Panc1 (cell line): ENCODE results near the gene AGGF1. TPM values are rescaled to one million over a fixed set of nuclear protein-coding genes. Genes with fewer than 3 reads are reported as not detected.

Experiments used
- ATAC-seq: fragments of 200-7000 bp; cut with Tn5 transposase; 2 replicates; pipeline ENCODE4 v1.9.1; 2020; ENCODE audit warnings: mild to moderate bottlenecking, moderate library complexity
- BruUV-seq: library from RNA; stranded (reverse); fragments of 400-500 nt; replicated peaks from 2 replicates; lab custom pipeline; 2021; lab: Mats Ljungman, UMichigan
- CTCF ChIA-PET: fragments of 300-600 bp; sonication (Branson Sonifier 250); formaldehyde crosslinking; loops from one replicate; lab custom pipeline; 2022; ENCODE audit warnings: antibody characterized with exemption; lab: Charles Lee
- POLR2A ChIA-PET: fragments of 300-600 bp; sonication (Branson Sonifier 250); formaldehyde crosslinking; loops from one replicate; lab custom pipeline; 2022; ENCODE audit warnings: antibody characterized with exemption; lab: Charles Lee
- DNase-seq: peaks from one replicate; pipeline ENCODE4 v3.0.0-alpha.2; 2010; ENCODE audit warnings: low read depth, low spot score
- H3K27ac ChIP-seq: 2 replicates; pipeline ENCODE4 v1.5.1; 2011; ENCODE audit warnings: mild to moderate bottlenecking, low read length, inconsistent platforms
- H3K27me3 ChIP-seq: fragments of 200-500 bp; sonication (Bioruptor generic); 2 replicates; pipeline ENCODE4 v1.6.0; 2014; ENCODE audit warnings: low read length, inconsistent platforms; ENCODE audit not compliant: control insufficient read depth, insufficient read depth
- H3K36me3 ChIP-seq: fragments of 200-500 bp; sonication (Bioruptor generic); 2 replicates; pipeline ENCODE4 v1.5.1; 2014; ENCODE audit warnings: inconsistent platforms, mild to moderate bottlenecking, low read length, moderate library complexity; ENCODE audit not compliant: control insufficient read depth, insufficient read depth
- H3K4me1 ChIP-seq: 2 replicates; pipeline ENCODE4 v1.5.1; 2011; ENCODE audit warnings: inconsistent platforms, mild to moderate bottlenecking, low read length, moderate library complexity; ENCODE audit not compliant: control insufficient read depth, insufficient read depth
- H3K4me3 ChIP-seq, 2 experiments: 2 replicates each; pipeline ENCODE4 v1.5.1; 2011 to 2012; ENCODE audit warnings: low read depth in 2 of 2, low read length in 2 of 2, mild to moderate bottlenecking in 2 of 2, inconsistent platforms in 1 of 2, moderate library complexity in 1 of 2
- H3K9me3 ChIP-seq: fragments of 200-500 bp; sonication (Bioruptor generic); 2 replicates; pipeline ENCODE4 v1.5.1; 2014; ENCODE audit warnings: low read depth, mild to moderate bottlenecking, inconsistent platforms, low read length, moderate library complexity; ENCODE audit not compliant: control insufficient read depth, insufficient read depth
- POLR2AphosphoS5 ChIP-seq: IDR thresholded peaks from 2 replicates; pipeline ENCODE4 v1.6.1; 2012; ENCODE audit warnings: mild to moderate bottlenecking, low read depth, low read length, moderate library complexity
- SIN3A ChIP-seq: IDR thresholded peaks from 2 replicates; pipeline ENCODE4 v1.6.1; 2012; ENCODE audit warnings: low read depth, mild to moderate bottlenecking, low read length, moderate library complexity, borderline replicate concordance; ENCODE audit not compliant: insufficient read depth
- TCF7L2 ChIP-seq: IDR thresholded peaks from 2 replicates; pipeline ENCODE4 v1.6.1; 2011; ENCODE audit warnings: mild to moderate bottlenecking, low read depth, low read length, inconsistent platforms
- in situ Hi-C: cut with HindIII; loops from 2 replicates; pipeline ENCODE4 v1.10.0; 2016; ENCODE audit warnings: low sequenced_read_pairs, low pct_unique_long_range_greater_than_20kb
- intact Hi-C: fragments of 100-400 bp; cut with micrococcal nuclease; formaldehyde crosslinking; loops from one replicate; pipeline ENCODE4 v1.10.0; 2022; ENCODE audit not compliant: unreplicated experiment
- total RNA-seq: library from RNA; stranded (reverse); gene quantifications from one replicate; pipeline ENCODE4 v1.2.1, GENCODE V29; 2021; ENCODE audit not compliant: unreplicated experiment
- TF ChIP-seq, protein P1 (sequence below): fragments of 450-650 bp; IDR thresholded peaks from 2 replicates; pipeline ENCODE4 v1.5.1; 2017; ENCODE audit warnings: mild to moderate bottlenecking
- TF ChIP-seq, protein P2 (sequence below), 2 experiments: IDR thresholded peaks; 2 replicates each; pipeline ENCODE4 v1.6.1; 2011 to 2012; ENCODE audit warnings: low read depth in 2 of 2, control low read depth in 1 of 2, low read length in 1 of 2, mild to moderate bottlenecking in 1 of 2, moderate library complexity in 1 of 2; ENCODE audit not compliant: insufficient read depth in 1 of 2

Gene AGGF1
- total RNA-seq, 1 experiment from 2014 or later, result 23.1 TPM

- TF ChIP-seq, protein P1, sequence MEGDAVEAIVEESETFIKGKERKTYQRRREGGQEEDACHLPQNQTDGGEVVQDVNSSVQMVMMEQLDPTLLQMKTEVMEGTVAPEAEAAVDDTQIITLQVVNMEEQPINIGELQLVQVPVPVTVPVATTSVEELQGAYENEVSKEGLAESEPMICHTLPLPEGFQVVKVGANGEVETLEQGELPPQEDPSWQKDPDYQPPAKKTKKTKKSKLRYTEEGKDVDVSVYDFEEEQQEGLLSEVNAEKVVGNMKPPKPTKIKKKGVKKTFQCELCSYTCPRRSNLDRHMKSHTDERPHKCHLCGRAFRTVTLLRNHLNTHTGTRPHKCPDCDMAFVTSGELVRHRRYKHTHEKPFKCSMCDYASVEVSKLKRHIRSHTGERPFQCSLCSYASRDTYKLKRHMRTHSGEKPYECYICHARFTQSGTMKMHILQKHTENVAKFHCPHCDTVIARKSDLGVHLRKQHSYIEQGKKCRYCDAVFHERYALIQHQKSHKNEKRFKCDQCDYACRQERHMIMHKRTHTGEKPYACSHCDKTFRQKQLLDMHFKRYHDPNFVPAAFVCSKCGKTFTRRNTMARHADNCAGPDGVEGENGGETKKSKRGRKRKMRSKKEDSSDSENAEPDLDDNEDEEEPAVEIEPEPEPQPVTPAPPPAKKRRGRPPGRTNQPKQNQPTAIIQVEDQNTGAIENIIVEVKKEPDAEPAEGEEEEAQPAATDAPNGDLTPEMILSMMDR, result no peak
- no TSS peak for BruUV-seq
- Histone ChIP-seq H3K9me3 (no peaks in the 10 kb centered on the region), H3K4me1 (no peaks in the 10 kb centered on the region), H3K27me3 (no peaks in the 10 kb centered on the region), H3K36me3 (no peaks in the 10 kb centered on the region), H3K4me3 (no peak overlapping the region), H3K27ac (no peak overlapping the region)
- CTCF ChIA-PET, result no interaction called here
- DNase-seq (no peak), ATAC-seq (no peak)
- in situ Hi-C loops, result no loop called here
- POLR2A ChIA-PET, result interaction anchor here (0.6 kb wide), 1 partner anchor 1379 kb away, joined by 3 read pairs; no protein-coding TSS in a partner anchor
- intact Hi-C loops, result no loop called here
Observed at GRCh38 chr5:76982450-76982849, 47.8 kb upstream of the AGGF1 start.

GRCh38 chr5:76983468-76983867, 46.7 kb upstream of the AGGF1 start:
- H3K4me3 ChIP-seq, result no peak overlapping the region
- DNase-seq (no peak), ATAC-seq (no peak)
- no peaks in the 10 kb centered on the region for H3K4me1 ChIP-seq
- in situ Hi-C loops (no loop called here), intact Hi-C loops (no loop called here)
- no peaks in the 10 kb centered on the region for H3K36me3 ChIP-seq
- H3K27ac ChIP-seq, result no peak overlapping the region
- BruUV-seq, result no TSS peak
- no peak for TF ChIP-seq TCF7L2
- TF ChIP-seq POLR2AphosphoS5, result no peak
- no peak for TF ChIP-seq SIN3A
- TF ChIP-seq, protein P2, sequence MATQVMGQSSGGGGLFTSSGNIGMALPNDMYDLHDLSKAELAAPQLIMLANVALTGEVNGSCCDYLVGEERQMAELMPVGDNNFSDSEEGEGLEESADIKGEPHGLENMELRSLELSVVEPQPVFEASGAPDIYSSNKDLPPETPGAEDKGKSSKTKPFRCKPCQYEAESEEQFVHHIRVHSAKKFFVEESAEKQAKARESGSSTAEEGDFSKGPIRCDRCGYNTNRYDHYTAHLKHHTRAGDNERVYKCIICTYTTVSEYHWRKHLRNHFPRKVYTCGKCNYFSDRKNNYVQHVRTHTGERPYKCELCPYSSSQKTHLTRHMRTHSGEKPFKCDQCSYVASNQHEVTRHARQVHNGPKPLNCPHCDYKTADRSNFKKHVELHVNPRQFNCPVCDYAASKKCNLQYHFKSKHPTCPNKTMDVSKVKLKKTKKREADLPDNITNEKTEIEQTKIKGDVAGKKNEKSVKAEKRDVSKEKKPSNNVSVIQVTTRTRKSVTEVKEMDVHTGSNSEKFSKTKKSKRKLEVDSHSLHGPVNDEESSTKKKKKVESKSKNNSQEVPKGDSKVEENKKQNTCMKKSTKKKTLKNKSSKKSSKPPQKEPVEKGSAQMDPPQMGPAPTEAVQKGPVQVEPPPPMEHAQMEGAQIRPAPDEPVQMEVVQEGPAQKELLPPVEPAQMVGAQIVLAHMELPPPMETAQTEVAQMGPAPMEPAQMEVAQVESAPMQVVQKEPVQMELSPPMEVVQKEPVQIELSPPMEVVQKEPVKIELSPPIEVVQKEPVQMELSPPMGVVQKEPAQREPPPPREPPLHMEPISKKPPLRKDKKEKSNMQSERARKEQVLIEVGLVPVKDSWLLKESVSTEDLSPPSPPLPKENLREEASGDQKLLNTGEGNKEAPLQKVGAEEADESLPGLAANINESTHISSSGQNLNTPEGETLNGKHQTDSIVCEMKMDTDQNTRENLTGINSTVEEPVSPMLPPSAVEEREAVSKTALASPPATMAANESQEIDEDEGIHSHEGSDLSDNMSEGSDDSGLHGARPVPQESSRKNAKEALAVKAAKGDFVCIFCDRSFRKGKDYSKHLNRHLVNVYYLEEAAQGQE (IDR thresholded peaks at IDR 0.05; ENCODE audit: insufficient read depth in 1 of 2, low read depth in 2 of 2, low read length in 1 of 2), result no peak
- TF ChIP-seq, protein P1, result no peak
- H3K9me3 ChIP-seq, result no peaks in the 10 kb centered on the region
- CTCF ChIA-PET, result no interaction called here
- no peaks in the 10 kb centered on the region for H3K27me3 ChIP-seq
- POLR2A ChIA-PET, result no interaction called here
